Stimulated activated CD4-positive, alpha-beta T cell treated with anti-CD3 and anti-CD28 coated beads, Interleukin-12 subunit alpha, Interleukin-12 subunit beta, amount 100 ng/mL, for 48 hours (primary cell): ENCODE measurements around the gene DCAF11.

Experiments used
- DNase-seq, 3 donors: peaks; one replicate each; pipeline ENCODE4 v3.0.0-alpha.2; 2020; ENCODE audit warnings: low read depth in 2 of 3, low spot score in 1 of 3

Gene DCAF11

GRCh38 chr14:24137529-24138395 is 23.2 kb downstream of the DCAF11 start:
- no peak for DNase-seq

- DNase-seq = no peak
These were observed 24.1 kb downstream of the DCAF11 start for GRCh38 chr14:24138396-24139271.

- DNase-seq = no peak
These were observed 24.8 kb downstream of the DCAF11 start for GRCh38 chr14:24139272-24139934.

- peak; percentile 99 to 100 (median 100) for DNase-seq
These were observed 26.7 kb downstream of the DCAF11 start, which contains the start of gene EMC9 for GRCh38 chr14:24141097-24141880. TSS of gene EMC9 (minus strand) at chr14:24141591. CDS start at chr14:24141304, 287 bp downstream.

- no peak for DNase-seq
These were observed 28.9 kb downstream of the DCAF11 start for GRCh38 chr14:24143511-24143910.

GRCh38 chr14:24144451-24144850 is 29.9 kb downstream of the DCAF11 start:
- DNase-seq = no peak

GRCh38 chr14:24145219-24145618 is 30.6 kb downstream of the DCAF11 start:
- no peak for DNase-seq

GRCh38 chr14:24145690-24146452 is 31.3 kb downstream of the DCAF11 start:
- DNase-seq = no peak

- DNase-seq = peak; percentile 85 to 92 (median 92)
These were observed 31.9 kb downstream of the DCAF11 start, which contains the start of gene PSME2 for GRCh38 chr14:24146453-24146977. TSS of gene PSME2 (minus strand) at chr14:24146610. CDS start at chr14:24146581, 29 bp downstream.

GRCh38 chr14:24146978-24147760 is 32.6 kb downstream of the DCAF11 start, which contains the start of gene RNF31:
TSS of gene RNF31 (plus strand) at chr14:24147498. CDS start at chr14:24147699, 201 bp downstream.
- DNase-seq = peak; percentile 96 to 98 (median 96)

- DNase-seq = no peak
These were observed 33.3 kb downstream of the DCAF11 start for GRCh38 chr14:24147761-24148428.

GRCh38 chr14:24149302-24149969 is 34.9 kb downstream of the DCAF11 start:
- no peak for DNase-seq

GRCh38 chr14:24150061-24150460 is 35.5 kb downstream of the DCAF11 start:
- no peak for DNase-seq

GRCh38 chr14:24150567-24150966 is 36.0 kb downstream of the DCAF11 start:
- DNase-seq = no peak

GRCh38 chr14:24150993-24151392 is 36.4 kb downstream of the DCAF11 start:
- DNase-seq = no peak

GRCh38 chr14:24151404-24152080 is 37.0 kb downstream of the DCAF11 start:
- no peak for DNase-seq

GRCh38 chr14:24155100-24155499 is 40.5 kb downstream of the DCAF11 start:
- no peak for DNase-seq
